ENCODE results near the gene APOL6. TPM values are rescaled to one million over a fixed set of nuclear protein-coding genes. Genes with fewer than 3 reads are reported as not detected.

The APOL6 gene
- total and polyA plus RNA-seq, 8 donors: 7.7 to 49.2 (median 10.2) TPM

DNA sequence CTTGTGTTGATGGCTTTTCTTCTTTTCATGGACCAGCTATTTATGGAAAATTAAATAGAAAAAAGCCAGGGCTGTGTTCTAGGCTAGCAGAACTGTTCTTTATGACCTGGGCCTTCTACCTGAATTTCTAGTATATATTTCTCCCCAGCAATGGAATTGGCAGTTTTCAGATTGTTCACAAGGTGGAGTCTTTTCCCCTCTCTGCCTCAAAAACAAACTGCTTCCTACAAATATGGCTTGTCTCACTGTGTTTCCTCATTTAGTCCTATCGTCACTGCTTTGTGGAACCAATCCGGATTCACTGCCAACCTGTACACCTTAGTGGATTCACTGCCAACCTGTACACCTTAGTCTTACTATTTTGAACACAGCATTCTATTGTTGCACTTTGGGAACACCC lies 64.4 kb downstream of the APOL6 start:
- ATAC-seq: no peak
- intact Hi-C loops (cut with DNase I): no loop called here
- no peak overlapping the region for H3K27ac ChIP-seq

DNA sequence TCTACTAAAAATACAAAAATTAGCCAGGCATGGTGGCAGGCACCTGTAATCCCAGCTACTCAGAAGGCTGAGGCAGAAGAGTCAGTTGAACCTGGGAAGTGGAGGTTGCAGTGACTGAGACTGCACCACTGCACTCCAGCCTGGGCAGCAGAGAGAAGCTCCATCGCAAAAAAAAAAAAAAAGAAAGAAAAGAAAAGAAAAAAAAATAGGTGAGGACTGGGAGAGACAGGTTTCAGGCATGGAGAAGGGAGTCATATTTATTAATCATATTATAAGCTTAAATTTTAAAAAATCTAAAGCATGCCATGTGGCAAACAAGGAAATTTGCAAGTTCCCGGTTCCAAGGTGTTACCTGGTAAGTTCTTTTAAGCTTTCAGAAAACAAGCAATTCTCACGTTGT lies 69.3 kb downstream of the APOL6 start, which contains the start of gene APOL5:
TSS of gene APOL5 (plus strand) at position 301 of the 400 bp plus-strand sequence. CDS start at position 301, 0 bp downstream.
- H3K4me1 ChIP-seq: no peaks in the 10 kb centered on the region
- no peak within 1 kb of the TSS for H3K27ac ChIP-seq
- H3K27me3 ChIP-seq: no peaks in the 10 kb centered on the region
- intact Hi-C loops (cut with DNase I): no loop called here
- no peak within 1 kb of the TSS for H3K4me3 ChIP-seq
- no peak for DNase-seq
- no peaks in the 10 kb centered on the region for H3K36me3 ChIP-seq
- TF ChIP-seq, protein P1, sequence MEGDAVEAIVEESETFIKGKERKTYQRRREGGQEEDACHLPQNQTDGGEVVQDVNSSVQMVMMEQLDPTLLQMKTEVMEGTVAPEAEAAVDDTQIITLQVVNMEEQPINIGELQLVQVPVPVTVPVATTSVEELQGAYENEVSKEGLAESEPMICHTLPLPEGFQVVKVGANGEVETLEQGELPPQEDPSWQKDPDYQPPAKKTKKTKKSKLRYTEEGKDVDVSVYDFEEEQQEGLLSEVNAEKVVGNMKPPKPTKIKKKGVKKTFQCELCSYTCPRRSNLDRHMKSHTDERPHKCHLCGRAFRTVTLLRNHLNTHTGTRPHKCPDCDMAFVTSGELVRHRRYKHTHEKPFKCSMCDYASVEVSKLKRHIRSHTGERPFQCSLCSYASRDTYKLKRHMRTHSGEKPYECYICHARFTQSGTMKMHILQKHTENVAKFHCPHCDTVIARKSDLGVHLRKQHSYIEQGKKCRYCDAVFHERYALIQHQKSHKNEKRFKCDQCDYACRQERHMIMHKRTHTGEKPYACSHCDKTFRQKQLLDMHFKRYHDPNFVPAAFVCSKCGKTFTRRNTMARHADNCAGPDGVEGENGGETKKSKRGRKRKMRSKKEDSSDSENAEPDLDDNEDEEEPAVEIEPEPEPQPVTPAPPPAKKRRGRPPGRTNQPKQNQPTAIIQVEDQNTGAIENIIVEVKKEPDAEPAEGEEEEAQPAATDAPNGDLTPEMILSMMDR (IDR thresholded peaks at IDR 0.05): no peak
- no peak for ATAC-seq
- H3K9me3 ChIP-seq: peaks cover 0 to 5% of the 10 kb centered on the region in 2 donors

More for the DNA sequence above, 64.4 kb downstream of the APOL6 start:
- Histone ChIP-seq H3K9me3 (peaks cover 0 to 7% of the 10 kb centered on the region in 2 donors), H3K4me1 (no peaks in the 10 kb centered on the region), H3K27me3 (no peaks in the 10 kb centered on the region), H3K36me3 (no peaks in the 10 kb centered on the region), H3K4me3 (no peak overlapping the region)
- TF ChIP-seq, protein P1 (IDR thresholded peaks at IDR 0.05): no peak
- no peak for DNase-seq

Other genes starting within 250 kb of the APOL6 start
- gene MCM5, start 248.3 kb upstream of the APOL6 start, total RNA-seq: 10 to 100 TPM; 34.9 to 62.5 TPM
- 10 to 100 TPM; 57.8 to 83.4 (median 67.3) TPM for gene MCM5, start 248.3 kb upstream of the APOL6 start, polyA plus RNA-seq (ENCODE audit: insufficient read length in 6 of 6)
- 1 to 10 TPM; 1.2 to 1.3 TPM for gene RASD2, start 107.6 kb upstream of the APOL6 start, total RNA-seq
- gene RASD2, start 107.6 kb upstream of the APOL6 start, polyA plus RNA-seq (ENCODE audit: insufficient read length in 6 of 6): under 1 TPM; 0.13 to 0.27 (median 0.16) TPM
- 1 to 10 TPM; 2.4 to 3.3 TPM for gene MB, start 31.1 kb upstream of the APOL6 start, total RNA-seq
- gene MB, start 31.1 kb upstream of the APOL6 start, polyA plus RNA-seq (ENCODE audit: insufficient read length in 6 of 6): 1 to 10 TPM in 2 of 6 donors, under 1 TPM in 4; 0.18 to 1.1 (median 0.58) TPM
- gene APOL5, start 69.4 kb downstream of the APOL6 start, total RNA-seq: not detected
- under 1 TPM in 2 of 6 donors, not detected in 4; 0.10 to 0.11 TPM for gene APOL5, start 69.4 kb downstream of the APOL6 start, polyA plus RNA-seq (ENCODE audit: insufficient read length in 6 of 6)